Smooth muscle cell of the brain vasculature (primary cell): ENCODE measurements around the gene EN2.

Experiments
- DNase-seq: peaks from one replicate; pipeline ENCODE4 v3.0.0-alpha.2; 2012; ENCODE audit warnings: low read depth, low spot score

EN2 gene

GRCh38 chr7:155458111-155458877 lies at the start of gene EN2:
TSS of gene EN2 (plus strand) at chr7:155458129. CDS start at chr7:155458378, 249 bp downstream.
- DNase-seq: no peak

GRCh38 chr7:155408651-155409586 lies 49.0 kb upstream of the EN2 start:
- DNase-seq: no peak

DNA sequence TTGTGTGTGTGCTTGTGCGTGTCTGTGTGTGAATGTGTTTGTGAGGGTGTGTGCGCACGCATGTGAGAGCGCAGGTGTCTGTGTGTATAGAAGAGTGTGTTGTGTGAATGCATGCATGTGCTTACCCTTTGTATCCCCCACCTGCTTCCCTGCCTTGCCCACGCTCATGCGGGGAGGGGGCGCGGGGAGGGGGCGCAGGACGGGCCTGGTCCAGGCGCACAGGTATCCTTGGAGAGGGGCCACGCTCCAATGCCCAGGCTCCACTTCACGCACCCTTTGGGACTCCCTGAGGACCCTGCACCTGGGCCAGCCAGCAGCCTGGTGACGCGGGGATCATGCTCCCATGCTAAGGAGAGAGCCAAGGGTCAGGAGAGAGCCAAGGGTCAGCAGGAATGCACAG lies 47.9 kb upstream of the EN2 start:
- DNase-seq: no peak

DNA sequence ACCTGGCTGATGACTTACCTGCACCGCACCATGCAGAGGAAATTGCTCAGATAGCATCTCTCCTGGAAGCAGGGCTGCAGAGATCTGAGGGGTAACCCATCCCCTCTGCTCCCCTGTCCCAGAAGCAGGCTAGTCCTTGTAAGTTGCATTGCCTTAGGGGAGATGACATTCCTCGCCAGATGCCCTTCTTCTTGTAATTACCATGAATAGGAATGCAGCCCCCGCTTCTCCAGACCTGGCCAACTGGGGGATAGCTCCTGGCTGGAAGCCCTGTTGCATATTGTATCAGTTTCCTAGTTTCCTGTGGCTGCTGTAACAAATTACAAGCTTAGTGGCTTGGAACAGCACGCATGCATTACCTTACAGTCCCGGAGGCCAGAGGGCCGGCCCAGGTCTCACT lies 47.5 kb upstream of the EN2 start:
- DNase-seq: no peak

- no peak for DNase-seq
Observed at GRCh38 chr7:155411718-155412415, 46.1 kb upstream of the EN2 start.

GRCh38 chr7:155412416-155413253 lies 45.3 kb upstream of the EN2 start:
- no peak for DNase-seq

- no peak for DNase-seq
Observed at GRCh38 chr7:155414547-155415492, 43.1 kb upstream of the EN2 start.

DNA sequence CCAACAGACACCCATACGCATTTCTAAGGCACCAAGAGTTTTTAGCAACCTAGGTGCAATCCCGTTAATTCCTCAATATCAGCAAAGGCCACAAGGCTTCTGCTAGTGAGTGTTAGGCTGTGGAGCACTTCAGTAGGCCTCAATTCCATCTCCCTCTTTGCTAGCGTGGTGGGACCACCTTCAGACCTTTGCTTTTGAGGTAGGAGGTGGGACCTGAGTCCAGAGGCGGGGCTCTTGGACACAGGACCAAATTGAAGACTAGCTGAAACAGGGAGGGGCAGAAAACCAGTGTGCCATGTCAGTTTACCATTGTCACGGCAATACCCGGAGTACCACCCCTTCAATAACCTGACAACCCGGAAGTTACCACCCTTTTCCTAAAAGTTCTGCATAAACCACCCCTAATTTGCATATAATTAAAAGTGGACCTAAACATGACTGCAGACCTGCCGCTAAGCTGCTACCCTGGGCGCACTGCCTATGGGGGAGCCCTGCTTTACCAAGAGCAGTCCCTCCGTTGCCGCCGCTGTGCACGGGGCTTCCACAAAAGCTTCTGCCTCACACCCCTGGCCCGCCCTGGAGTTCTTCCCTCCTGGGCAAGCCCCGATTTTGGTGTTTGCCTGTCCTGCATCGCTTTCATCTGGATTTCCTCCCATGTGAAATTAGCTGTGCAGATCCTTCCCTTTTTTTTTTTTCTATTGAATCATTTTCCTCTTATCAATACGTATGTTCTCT lies 41.1 kb upstream of the EN2 start:
- DNase-seq: no peak

- no peak for DNase-seq
Observed at GRCh38 chr7:155418304-155418703, 39.6 kb upstream of the EN2 start.

- no peak for DNase-seq
Observed at GRCh38 chr7:155418941-155419755, 38.8 kb upstream of the EN2 start.

DNA sequence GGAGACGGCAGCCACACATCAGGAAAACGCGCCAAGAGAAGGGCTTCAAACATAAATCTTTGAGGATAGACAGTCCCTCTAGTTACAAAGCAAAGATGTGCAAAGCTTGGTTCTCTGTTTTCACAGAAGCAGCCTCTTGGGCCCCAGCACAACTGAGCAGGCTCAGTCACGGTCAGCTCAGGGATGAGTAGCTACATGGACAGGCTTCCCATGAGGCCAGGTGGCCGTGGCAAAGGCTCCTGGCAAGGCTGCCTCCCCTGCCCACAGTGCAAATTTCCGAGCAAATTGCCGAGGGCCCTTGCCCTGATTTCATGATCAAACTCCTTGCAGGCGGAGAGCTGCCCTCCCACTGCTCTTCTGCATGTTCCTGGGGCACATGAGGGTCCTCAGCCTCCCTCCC lies 37.8 kb upstream of the EN2 start:
- DNase-seq: no peak

- no peak for DNase-seq
Observed at GRCh38 chr7:155422151-155422550, 35.8 kb upstream of the EN2 start.

GRCh38 chr7:155422599-155423336 lies 35.2 kb upstream of the EN2 start:
- no peak for DNase-seq

DNA sequence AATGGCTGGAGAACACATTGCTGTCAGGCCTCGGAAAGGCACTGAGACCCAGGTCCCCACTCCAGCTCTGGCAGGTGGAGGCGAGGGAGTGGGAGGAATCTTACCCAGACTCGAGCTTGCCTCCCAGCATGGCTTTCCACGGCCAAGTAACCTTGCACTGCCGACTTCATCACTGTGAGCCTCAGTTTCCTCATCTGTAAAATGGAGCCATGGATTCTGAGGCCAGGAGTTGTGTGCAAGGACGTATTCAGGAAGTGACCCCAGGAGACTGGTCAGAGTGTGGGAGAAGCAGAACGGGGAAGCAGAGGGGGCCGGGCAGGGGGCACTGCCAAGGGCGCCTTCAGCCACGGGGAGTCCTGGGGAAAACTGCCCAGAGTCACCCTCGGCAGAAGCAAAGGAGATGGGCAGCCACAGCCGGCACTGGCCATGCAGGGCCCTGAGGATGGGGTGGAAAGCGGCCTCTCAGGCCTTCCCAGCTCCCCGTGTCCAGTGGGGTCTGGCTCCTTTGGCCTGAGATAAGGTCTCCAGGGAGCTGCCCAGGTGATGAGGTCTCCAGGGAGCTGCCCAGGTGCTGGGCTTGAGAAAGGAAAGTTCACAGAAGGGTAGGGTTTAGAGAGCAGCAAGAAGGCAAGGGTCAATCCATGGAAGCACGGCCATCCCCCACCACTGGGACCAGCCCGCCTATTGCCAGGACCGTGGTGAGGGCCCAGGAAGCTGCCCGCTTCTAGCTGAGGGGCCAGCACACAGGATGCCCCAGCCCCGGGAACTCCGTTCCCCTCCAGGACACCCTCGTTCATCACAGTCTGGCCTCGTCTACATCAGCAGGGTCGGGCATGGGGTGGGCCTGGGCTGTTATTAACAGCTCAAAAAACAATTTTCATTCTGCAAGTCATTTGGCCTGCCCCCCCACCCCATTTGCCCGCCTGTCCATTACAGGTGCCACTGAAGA lies 34.3 kb upstream of the EN2 start:
- no peak for DNase-seq

DNA sequence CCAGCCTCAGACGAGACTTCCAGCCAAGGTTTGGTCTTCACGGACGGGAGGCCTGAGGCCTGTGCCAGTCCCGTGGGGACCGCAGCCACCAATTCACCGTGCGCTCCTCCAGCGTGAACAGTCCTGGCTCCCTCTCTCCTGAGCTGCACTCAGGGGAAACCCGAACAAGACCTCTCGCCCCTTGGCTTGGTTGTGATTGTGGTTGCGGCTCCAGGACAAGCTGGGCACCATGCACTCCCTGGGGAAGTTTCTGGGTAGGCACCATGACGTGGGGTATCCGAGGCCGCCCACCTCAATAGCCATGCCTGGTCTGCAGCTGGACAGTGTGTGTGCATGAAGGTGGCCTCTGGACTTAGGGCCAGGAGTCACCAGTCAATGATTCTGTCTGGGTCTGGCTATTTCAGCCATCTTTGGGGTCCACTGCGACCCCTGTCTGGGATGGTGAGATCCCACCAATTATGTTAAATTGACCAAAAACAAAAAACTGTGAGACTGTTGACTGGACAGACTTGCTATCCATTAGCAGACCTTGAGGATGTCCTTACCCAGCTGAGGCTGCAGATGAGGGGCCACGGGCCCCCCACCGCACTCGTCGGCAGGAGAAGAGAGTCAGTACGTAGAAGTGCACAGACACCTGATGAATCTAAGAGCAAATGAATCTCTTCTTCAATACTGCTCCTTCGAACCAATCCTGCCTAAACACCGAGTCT lies 33.5 kb upstream of the EN2 start:
- no peak for DNase-seq

- no peak for DNase-seq
Observed at GRCh38 chr7:155425011-155425340, 33.0 kb upstream of the EN2 start.
